ENCODE results near the gene DONSON.

Gene DONSON

GRCh38 chr21:33552999-33553598 lies 35.4 kb downstream of the DONSON start:
- Histone ChIP-seq H3K4me1 (ENCODE audit: control insufficient read depth, insufficient read depth, low read length) (no peaks in the 10 kb centered on the region), H3K27ac (ENCODE audit: insufficient read depth, low read depth, low read length, poor library complexity, severe bottlenecking) (no peak overlapping the region), H3K4me3 (ENCODE audit: insufficient read depth, low read depth, low read length) (no peak overlapping the region), H3K9me3 (ENCODE audit: control insufficient read depth, low read length) (no peaks in the 10 kb centered on the region), H3K27me3 (ENCODE audit: control insufficient read depth, insufficient read depth, low read length, poor library complexity, severe bottlenecking) (no peaks in the 10 kb centered on the region), H3K36me3 (ENCODE audit: control insufficient read depth, insufficient read depth, low read length) (peaks cover 79% of the 10 kb centered on the region)
- 94% methylated on average over 12 of the region's 12 CpGs for WGBS, 2 experiments

GRCh38 chr21:33552093-33552998 lies 36.1 kb downstream of the DONSON start:
- no peak overlapping the region for H3K27ac ChIP-seq (ENCODE audit: insufficient read depth, low read depth, low read length, poor library complexity, severe bottlenecking)
- H3K4me3 ChIP-seq (ENCODE audit: insufficient read depth, low read depth, low read length), result no peak overlapping the region
- peaks cover 73% of the 10 kb centered on the region for H3K36me3 ChIP-seq (ENCODE audit: control insufficient read depth, insufficient read depth, low read length)
- WGBS, 2 experiments, result 97% methylated on average over 24 of the region's 24 CpGs
- no peaks in the 10 kb centered on the region for H3K4me1 ChIP-seq (ENCODE audit: control insufficient read depth, insufficient read depth, low read length)
- H3K9me3 ChIP-seq (ENCODE audit: control insufficient read depth, low read length), result no peaks in the 10 kb centered on the region
- no peaks in the 10 kb centered on the region for H3K27me3 ChIP-seq (ENCODE audit: control insufficient read depth, insufficient read depth, low read length, poor library complexity, severe bottlenecking)

- peaks cover 77% of the 10 kb centered on the region for H3K36me3 ChIP-seq (ENCODE audit: control insufficient read depth, insufficient read depth, low read length)
- H3K27me3 ChIP-seq (ENCODE audit: control insufficient read depth, insufficient read depth, low read length, poor library complexity, severe bottlenecking), result no peaks in the 10 kb centered on the region
- H3K4me1 ChIP-seq (ENCODE audit: control insufficient read depth, insufficient read depth, low read length), result no peaks in the 10 kb centered on the region
- no peaks in the 10 kb centered on the region for H3K9me3 ChIP-seq (ENCODE audit: control insufficient read depth, low read length)
- H3K27ac ChIP-seq (ENCODE audit: insufficient read depth, low read depth, low read length, poor library complexity, severe bottlenecking), result no peak overlapping the region
- 96 to 97% methylated on average over 2 of the region's 2 CpGs for WGBS, 2 experiments
- no peak overlapping the region for H3K4me3 ChIP-seq (ENCODE audit: insufficient read depth, low read depth, low read length)
Measured at GRCh38 chr21:33551664-33552063, 36.8 kb downstream of the DONSON start.

- Histone ChIP-seq H3K4me1 (ENCODE audit: control insufficient read depth, insufficient read depth, low read length) (no peaks in the 10 kb centered on the region), H3K4me3 (ENCODE audit: insufficient read depth, low read depth, low read length) (no peak overlapping the region), H3K27me3 (ENCODE audit: control insufficient read depth, insufficient read depth, low read length, poor library complexity, severe bottlenecking) (no peaks in the 10 kb centered on the region), H3K9me3 (ENCODE audit: control insufficient read depth, low read length) (no peaks in the 10 kb centered on the region), H3K36me3 (ENCODE audit: control insufficient read depth, insufficient read depth, low read length) (peaks cover 78% of the 10 kb centered on the region), H3K27ac (ENCODE audit: insufficient read depth, low read depth, low read length, poor library complexity, severe bottlenecking) (no peak overlapping the region)
- 96 to 97% methylated on average over 23 of the region's 23 CpGs for WGBS, 2 experiments
Measured at GRCh38 chr21:33550772-33551660, 37.5 kb downstream of the DONSON start.

GRCh38 chr21:33549848-33550771 lies 38.4 kb downstream of the DONSON start:
- Histone ChIP-seq H3K27ac (ENCODE audit: insufficient read depth, low read depth, low read length, poor library complexity, severe bottlenecking) (no peak overlapping the region), H3K4me1 (ENCODE audit: control insufficient read depth, insufficient read depth, low read length) (no peaks in the 10 kb centered on the region), H3K27me3 (ENCODE audit: control insufficient read depth, insufficient read depth, low read length, poor library complexity, severe bottlenecking) (no peaks in the 10 kb centered on the region), H3K36me3 (ENCODE audit: control insufficient read depth, insufficient read depth, low read length) (peaks cover 75% of the 10 kb centered on the region), H3K4me3 (ENCODE audit: insufficient read depth, low read depth, low read length) (no peak overlapping the region), H3K9me3 (ENCODE audit: control insufficient read depth, low read length) (no peaks in the 10 kb centered on the region)
- WGBS, 2 experiments, result 97 to 98% methylated on average over 19 of the region's 19 CpGs

- Histone ChIP-seq H3K9me3 (ENCODE audit: control insufficient read depth, low read length) (no peaks in the 10 kb centered on the region), H3K4me3 (ENCODE audit: insufficient read depth, low read depth, low read length) (no peak overlapping the region), H3K36me3 (ENCODE audit: control insufficient read depth, insufficient read depth, low read length) (peaks cover 37% of the 10 kb centered on the region), H3K27ac (ENCODE audit: insufficient read depth, low read depth, low read length, poor library complexity, severe bottlenecking) (no peak overlapping the region), H3K4me1 (ENCODE audit: control insufficient read depth, insufficient read depth, low read length) (no peaks in the 10 kb centered on the region), H3K27me3 (ENCODE audit: control insufficient read depth, insufficient read depth, low read length, poor library complexity, severe bottlenecking) (no peaks in the 10 kb centered on the region)
- WGBS, 2 experiments, result 90 to 96% methylated on average over 3 of the region's 3 CpGs
Measured at GRCh38 chr21:33546086-33546485, 42.4 kb downstream of the DONSON start.

GRCh38 chr21:33544451-33545195 lies 43.9 kb downstream of the DONSON start:
- Histone ChIP-seq H3K36me3 (ENCODE audit: control insufficient read depth, insufficient read depth, low read length) (peaks cover 22% of the 10 kb centered on the region), H3K4me3 (ENCODE audit: insufficient read depth, low read depth, low read length) (peak overlapping the region; percentile 93), H3K27me3 (ENCODE audit: control insufficient read depth, insufficient read depth, low read length, poor library complexity, severe bottlenecking) (no peaks in the 10 kb centered on the region), H3K9me3 (ENCODE audit: control insufficient read depth, low read length) (no peaks in the 10 kb centered on the region), H3K4me1 (ENCODE audit: control insufficient read depth, insufficient read depth, low read length) (peaks cover 3% of the 10 kb centered on the region), H3K27ac (ENCODE audit: insufficient read depth, low read depth, low read length, poor library complexity, severe bottlenecking) (no peak overlapping the region)
- 53 to 70% methylated on average over 4 to 5 of the region's 8 CpGs for WGBS, 2 experiments

- Histone ChIP-seq H3K27me3 (ENCODE audit: control insufficient read depth, insufficient read depth, low read length, poor library complexity, severe bottlenecking) (no peaks in the 10 kb centered on the region), H3K36me3 (ENCODE audit: control insufficient read depth, insufficient read depth, low read length) (peaks cover 17% of the 10 kb centered on the region), H3K9me3 (ENCODE audit: control insufficient read depth, low read length) (no peaks in the 10 kb centered on the region), H3K4me1 (ENCODE audit: control insufficient read depth, insufficient read depth, low read length) (peaks cover 3% of the 10 kb centered on the region), H3K4me3 (ENCODE audit: insufficient read depth, low read depth, low read length) (peak overlapping the region; percentile 93), H3K27ac (ENCODE audit: insufficient read depth, low read depth, low read length, poor library complexity, severe bottlenecking) (peak overlapping the region; percentile 95)
- WGBS, 2 experiments, result 1% methylated on average over 26 of the region's 26 CpGs
Measured at GRCh38 chr21:33543505-33544129, 44.9 kb downstream of the DONSON start.
